Endothelial cell of hepatic sinusoid (primary cell): ENCODE data around the gene TGIF1.
"Not testable (repeated sequence)": the region's sequence is repeated elsewhere in the genome, so short reads cannot be mapped to it uniquely, and the experiment has no call there.

Experiments used
- in situ Hi-C: cut with HindIII; loops from 2 replicates; pipeline ENCODE4 v1.10.0; 2017; ENCODE audit warnings: low sequenced_read_pairs

The TGIF1 gene

DNA sequence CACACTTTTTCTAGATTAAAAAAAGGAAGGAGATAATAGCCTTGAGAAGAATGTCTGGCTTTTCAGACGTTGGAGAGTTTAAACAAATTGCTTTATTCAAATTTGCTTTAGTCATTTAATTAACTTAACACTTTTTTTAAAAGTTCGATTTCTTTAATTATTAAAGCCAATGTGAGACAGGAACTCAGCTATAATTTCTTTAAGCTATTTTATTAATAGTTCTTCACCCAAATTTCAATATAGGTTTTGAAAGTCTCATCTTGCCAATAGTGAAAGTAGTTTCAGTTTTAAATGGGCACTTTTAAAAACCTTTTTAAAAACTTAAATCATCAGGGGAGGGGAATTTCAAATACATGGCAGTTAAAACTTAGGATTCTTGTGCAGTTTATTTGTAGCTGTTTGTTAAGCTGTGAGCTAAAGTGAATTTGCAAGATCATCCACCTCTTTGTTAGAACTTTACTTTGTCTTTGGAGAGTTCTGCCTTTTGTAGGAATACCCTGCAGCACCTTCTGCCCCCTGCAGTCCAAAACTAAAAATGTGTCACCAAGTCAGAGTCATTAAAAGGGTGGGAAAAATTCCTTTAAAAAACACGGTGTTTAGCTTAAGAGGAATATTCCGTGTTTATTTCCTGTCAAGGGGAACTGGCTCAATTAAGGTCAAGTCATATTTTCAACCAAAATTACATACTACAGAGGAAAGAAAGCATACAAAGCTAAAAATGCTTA is 4.6 kb downstream of the TGIF1 start:
- in situ Hi-C loops, result loop anchor here (5.0 kb wide), 4 partner anchors 62 to 213 kb away; partner anchors contain the start of gene MYL12B

DNA sequence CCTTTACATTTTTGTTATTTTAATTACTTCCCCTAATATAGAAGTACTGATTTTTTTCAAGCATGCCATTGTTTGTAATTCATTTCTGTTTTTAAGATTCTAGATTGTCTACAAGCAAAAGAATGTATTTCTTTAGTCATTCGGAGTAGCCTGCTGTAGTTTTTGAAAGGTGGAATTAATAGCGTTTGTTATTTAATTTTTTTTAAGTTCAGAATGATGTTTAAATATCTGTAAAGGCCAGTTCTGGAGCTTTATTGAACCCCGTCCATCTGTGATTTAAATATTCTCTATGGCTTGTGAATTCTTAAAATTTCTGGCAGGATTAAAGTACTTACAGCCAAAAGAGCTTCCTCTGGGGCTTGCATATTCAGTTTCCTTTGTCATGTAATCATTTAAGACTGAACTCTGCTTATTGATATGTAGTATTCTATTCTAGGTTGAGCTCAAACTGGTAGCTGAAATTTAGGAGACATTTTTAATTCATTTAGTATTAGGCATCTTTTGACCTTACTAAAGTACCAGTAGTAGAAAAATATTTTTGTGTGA is 5.2 kb downstream of the TGIF1 start:
- in situ Hi-C loops, result no loop called here

DNA sequence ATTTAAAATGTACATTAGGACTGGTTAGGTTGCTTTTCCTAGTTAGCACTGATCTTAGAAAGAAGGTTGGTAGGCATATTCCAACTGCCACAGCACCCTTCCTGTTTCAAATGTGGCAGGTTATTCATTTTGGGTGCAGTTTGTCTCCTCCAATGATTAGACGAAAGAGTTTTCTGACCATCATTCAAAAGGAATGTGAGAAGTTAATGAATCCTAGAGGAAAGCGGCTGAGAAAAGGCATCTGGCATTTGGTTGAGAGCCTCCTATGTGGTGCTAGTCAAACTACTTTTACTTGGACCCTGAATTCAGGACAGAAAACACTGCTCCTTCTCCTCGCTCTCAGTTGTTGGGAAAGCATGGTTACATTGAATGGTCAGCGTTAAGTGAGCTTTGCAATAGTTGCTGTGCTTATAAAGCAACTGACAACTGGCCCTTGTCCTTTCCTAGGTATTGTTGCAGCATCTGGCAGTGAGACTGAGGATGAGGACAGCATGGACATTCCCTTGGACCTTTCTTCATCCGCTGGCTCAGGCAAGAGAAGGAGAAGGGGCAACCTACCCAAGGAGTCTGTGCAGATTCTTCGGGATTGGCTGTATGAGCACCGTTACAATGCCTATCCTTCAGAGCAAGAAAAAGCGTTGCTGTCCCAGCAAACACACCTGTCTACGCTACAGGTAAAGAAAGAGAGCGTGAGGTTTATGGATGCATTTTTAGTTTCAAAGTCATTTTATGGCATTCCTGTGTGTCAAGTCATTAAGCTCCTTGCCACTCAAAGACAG is 6.1 kb downstream of the TGIF1 start:
- in situ Hi-C loops, result no loop called here

DNA sequence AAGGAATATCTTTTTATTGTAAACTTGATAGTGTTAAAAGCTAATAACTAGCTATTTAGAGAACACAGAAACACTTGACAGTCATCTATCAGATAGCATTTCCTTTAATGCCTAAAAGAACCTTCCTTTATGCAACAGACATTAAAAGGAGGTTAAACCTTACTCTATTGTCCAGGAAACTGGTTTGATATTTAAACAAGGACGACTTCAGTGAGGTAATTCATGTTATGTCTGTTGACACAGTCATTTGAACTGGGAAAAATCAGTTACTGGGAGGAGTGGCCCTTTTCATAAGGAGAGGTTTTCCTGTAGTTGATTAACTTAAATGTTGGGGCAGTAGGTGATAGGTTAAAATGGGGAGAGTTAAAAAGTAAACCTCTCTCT is 6.7 kb downstream of the TGIF1 start:
- in situ Hi-C loops, result no loop called here

DNA sequence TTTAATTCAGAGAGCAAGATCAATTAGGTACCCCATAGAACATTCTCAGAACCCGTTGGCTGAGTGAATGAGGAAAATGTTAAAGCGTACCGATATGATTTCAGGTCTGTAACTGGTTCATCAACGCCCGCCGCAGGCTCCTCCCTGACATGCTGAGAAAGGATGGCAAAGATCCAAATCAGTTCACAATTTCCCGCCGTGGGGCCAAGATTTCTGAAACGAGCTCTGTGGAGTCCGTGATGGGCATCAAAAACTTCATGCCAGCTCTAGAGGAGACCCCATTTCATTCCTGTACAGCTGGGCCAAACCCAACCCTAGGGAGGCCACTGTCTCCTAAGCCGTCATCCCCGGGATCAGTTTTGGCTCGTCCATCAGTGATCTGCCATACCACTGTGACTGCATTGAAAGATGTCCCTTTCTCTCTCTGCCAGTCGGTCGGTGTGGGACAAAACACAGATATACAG is 7.3 kb downstream of the TGIF1 start:
- in situ Hi-C loops, result no loop called here

DNA sequence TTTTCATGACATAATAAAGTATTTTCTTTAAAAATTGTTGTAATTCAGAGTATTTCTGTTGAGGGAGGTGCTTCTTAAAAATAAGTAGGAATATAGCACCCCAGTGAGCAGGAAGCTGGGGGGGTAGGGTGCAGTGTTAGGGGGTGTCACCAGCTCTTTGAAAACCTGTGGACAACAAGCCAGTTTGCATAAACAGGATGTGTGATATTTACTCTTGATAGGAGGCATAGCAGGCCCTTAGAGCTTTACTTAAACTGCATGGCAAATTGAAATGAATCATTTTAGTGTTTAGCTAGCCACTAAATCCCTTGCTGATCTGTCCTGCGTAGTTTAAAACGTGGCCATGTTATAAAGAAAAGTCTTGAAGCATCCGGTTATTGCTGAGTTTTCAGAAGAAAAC is 8.4 kb downstream of the TGIF1 start:
- in situ Hi-C loops, result no loop called here

DNA sequence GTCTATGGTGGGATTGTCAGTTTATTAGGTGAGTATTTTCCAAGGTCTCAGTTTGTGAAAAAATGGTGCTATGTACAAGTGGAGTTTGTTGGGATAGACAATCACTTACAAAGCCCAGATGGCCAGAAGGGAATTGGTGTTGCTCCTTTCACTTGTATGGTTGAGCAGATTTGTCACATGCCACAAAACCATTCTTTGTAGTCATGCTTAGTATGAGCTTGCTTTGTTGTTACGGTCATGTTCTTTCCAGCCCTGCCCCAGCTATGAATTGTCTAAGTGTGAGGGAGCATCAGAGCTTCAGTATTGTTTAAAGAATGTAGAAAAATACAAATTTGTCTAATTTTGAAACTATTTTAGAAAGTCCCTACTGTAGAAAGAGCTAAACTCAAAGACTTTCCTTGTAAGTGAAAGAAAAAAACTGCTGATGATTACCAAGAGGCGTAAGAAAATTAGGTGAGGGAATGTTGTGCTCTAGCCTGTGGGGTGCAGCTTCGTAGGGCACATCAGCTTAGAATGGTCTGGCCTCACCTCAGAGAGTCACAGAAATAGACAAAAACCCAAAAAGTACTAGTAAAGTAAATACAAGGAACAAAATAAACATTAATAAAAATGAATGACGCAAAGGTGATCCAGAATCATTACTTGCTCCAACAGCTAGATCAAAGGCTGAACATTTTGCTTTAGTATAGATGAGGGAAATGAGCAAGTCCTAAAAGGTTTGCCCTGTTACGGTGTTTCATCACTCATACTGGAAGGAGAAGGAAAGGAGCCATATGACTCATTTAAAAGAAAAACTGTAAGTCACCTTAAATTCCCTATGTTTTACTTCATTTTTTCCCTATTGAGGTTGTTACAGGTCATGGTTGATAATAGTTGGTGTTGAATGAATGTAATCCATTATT is 9.2 kb downstream of the TGIF1 start:
- in situ Hi-C loops, result no loop called here

DNA sequence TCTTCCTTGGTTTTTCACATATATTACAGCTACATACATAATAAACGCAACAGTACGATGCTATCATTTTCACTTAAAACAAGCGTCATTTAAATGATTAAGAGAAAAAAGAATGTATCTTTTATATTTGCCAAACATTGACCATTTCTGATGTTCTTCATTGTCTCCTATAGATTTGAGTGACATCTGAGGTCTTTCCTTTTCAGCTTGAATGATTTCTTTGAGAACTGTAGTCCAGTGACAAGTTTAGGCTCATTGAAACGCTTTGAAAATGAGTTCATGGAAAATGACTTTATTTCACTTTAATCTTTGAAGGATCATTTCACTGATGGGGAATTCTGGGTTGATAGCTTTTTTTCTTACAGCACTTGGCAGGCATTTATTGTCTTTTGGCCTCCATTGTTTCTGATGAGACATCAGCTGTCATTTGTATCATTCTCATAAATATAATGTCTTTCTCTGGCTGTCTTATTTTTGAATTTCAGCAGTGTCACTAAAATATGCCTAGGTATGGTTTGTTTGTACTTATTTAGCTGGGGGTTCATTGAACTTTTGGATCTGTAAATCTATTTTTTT is 10.9 kb downstream of the TGIF1 start:
- in situ Hi-C loops, result no loop called here

DNA sequence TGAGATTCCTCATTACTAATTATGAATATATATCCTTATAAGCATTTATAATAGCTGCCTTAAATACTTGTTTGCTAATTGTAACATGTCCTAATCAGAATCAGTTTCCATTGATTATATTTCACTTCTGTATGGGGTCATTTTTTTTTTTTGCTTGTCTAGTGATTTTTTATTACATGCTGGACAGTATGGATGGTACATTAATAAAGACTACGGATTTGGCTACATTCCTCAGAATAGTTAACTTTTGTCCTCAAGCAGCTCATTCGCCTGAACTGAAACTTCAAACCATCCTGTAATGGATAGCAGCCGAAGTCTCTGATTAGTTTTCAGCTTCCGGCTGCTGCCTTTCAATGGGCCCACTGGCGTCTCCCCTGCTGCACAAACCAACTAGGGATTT is 11.7 kb downstream of the TGIF1 start:
- in situ Hi-C loops, result no loop called here

DNA sequence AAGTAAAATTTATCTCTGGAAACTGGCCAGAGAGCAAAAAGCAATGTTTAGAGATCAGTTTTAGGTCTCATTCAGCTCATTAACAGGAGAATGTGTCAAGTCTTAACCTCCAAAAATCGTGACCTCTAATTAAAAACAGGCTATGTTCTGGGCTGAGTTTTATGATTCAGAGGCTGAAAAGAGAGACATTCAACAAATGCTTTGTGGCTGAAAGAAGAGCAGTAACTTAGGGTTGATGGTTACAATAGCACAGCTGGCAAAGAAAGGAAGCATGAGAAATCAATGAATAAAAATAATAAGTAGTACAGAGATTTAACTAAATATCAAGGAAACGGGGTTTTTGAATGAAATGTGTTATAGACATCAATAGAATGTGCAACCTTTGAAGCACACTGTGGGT is 13.1 kb downstream of the TGIF1 start:
- in situ Hi-C loops, result no loop called here

DNA sequence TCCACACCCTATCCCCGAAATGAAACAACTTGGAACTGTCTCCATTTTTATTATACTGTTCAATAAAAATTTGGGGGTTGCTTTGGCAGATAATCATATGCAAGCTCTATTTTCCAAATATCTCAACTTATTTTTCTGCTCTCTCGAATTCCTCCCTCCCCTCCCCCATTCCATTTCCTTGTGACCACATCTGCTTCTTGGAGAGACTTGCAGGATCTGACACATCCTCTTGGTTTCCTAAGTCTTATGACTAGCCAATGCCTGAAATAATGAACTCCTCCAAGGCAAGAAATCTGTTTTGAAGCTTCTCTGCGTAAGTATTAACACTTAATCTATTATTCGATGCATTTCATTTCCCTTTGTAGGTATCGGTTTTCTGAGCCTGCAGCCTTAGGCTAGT is 16.1 kb downstream of the TGIF1 start:
- in situ Hi-C loops, result no loop called here

DNA sequence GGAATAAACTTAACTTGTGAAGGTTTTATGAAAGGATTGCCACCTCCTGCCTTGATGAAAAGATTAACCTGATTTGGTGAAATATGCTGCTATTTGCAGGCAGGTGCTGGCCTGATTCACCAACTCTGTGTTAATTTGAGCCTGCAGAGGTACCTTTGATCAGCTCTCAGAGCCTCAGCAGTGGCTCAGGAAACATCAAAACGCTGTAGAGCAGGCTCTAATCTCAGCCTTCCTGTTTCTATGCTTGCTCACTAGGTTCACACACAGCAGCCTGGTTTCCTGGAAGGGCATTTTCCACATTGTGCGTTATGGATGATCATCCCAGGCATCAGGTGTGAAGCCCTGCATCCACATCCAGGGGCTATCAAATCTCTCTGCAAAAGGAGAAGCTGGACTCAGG is 16.9 kb downstream of the TGIF1 start:
- in situ Hi-C loops, result no loop called here

DNA sequence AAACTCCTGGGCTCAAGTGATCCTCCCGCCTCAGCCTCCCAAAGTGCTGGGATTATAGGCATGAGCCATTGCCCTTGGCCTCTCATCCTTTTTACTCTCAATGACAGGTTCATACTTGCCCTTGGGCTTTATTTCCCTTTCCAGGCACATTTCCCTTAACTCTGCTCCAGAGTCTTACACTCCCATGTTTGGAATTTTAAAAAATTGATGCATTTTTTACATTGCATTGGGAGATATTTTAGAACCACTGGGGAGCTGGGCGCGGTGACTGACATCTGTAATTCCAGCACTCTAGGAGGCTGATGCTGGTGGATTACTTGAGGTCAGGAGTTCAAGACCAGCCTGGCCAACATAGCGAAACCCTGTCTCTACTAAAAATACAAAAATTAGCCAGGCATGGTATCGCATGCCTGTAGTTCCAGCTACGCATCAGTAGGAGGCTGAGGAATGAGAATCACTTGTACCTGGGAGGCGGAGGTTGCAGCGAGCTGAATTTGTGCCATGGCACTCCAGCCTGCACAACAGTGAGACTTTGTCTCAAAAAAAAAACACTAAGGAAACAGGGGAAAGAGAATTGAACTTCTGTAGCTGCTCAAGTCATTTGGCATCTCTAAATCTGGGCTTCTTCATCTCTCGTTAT is 18.2 kb downstream of the TGIF1 start:
- in situ Hi-C loops, result no loop called here

DNA sequence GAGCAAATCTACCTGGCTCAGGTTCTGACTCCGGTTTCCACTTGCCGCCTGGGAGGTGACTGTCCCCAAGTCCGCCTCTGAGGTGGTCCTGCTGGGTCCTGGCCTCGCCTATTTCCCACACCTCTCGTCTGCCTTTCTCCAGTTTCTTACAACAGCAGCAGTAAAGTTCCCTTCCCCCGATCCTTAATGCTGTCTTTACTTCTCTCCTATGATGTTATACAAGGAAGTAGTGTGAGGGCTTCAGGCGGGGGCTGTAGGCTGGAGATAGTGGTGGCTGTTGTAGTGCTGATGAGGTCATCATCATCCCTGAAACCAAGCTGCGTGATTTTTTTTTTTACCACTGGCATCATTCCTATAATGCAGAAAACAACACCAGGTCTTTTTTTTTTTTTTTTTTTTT is 18.9 kb downstream of the TGIF1 start:
- in situ Hi-C loops, result no loop called here

DNA sequence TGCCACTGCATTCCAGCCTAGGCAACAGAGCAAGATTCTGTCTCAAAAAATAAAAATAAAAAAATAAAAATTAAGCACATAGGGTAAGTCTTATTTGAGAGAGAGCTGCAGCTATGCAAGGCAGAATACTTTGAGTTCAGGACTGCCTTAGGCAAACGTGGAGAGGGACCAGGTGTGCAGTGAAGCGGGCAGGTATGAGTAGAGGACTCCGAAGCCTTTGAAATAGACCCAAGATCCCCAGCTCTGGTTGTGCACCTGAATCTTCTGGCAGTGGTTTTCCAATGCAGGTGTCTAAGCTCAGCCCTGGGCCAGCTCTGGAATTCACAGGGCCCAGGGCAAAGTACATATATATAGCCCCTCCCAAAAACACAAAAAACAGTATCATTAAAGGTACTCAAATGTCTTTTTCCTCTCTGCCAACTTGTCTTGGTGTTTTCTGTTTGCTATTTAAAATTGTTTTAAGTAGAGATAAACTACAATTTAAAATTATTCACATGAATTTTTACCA is 21.2 kb downstream of the TGIF1 start:
- in situ Hi-C loops, result no loop called here

DNA sequence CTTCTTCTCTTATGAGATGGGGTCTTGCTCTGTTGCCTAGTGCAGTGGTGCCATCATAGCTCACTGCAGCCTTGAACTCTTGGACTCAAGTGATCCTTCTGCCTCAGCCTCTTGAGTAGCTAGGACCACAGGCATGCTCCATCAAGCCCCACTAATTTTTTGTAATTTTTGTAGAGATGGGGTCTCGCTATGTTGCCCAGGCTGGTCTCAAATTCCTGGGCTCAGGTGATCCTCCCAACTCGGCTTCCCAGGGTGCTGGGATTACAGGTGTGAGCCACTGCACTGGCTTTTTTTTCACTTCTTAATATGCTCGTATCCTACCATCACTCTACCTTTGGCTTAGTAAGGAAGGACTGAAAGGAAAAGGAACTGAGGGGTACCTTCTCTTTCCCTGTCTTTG is 22.1 kb downstream of the TGIF1 start:
- in situ Hi-C loops, result not testable (repeated sequence)

DNA sequence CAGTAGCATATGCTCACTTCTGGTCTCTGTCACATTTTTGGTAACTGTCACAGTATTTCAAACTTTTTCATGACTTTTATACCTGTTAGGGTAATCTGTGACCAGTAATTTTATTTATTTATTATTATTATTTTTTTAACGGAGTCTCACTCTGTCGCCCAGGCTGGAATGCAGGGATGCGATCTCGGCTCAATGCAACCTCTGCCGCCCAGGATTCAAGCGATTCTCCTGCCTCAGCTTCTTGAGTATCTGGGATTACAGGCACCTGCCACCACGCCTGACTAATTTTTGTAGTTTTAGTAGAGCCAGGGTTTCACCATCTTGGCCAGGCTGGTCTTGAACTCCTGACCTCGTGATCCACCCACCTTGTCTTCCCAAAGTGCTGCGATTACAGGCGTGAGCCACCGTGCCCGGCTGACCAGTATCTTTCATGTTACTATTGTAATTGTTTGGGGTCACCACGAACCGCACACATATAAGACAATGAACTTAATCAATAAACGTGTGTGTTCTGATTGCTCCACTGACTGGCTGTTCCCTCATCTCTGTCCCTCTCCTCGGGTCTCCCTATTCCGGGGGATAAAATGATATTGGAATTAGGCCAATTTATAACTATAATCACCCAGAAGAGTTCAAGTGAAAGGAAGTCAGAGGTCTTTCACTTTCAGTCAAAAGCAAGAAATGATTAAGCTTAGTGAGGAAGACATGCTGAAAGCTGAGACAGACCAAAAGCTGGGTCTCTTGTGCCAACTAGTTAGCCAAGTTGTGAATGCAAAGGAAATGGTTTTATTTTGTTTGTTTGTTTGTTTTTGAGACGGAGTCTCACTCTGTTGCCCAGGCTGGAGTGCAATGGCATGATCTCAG is 22.9 kb downstream of the TGIF1 start:
- in situ Hi-C loops, result no loop called here

DNA sequence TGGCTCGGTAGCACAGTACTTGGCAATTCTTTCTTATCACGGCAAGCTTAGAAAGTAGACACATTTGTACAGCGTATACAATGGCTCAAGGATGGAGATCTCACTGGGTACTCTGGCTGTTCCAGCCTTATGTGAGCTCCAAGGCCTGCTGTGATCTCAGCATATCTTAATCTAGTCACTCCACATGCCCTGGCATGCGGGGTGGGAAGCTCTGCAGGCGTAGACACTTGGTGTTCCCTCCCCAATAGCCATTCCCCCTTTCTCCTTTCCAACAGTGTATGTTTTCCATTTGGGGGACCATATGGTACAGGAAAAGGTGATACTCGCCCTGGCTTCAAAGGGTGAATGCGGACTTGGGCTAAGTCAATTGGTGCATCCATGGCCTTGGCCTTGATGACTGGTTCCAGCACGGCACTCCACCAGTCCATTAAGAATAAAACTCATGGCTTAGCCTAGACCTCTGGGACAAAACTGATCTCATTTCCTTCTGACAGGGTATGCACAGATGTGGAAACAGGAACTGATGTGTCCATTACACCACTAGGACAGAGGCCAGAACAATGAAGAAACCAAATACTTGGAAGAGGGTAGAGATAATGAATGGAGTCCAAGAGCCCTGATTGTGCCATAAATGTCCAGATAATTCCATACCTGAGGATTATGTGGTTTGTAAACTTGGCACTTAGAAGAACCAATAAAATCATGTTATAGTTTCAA is 28.4 kb downstream of the TGIF1 start:
- in situ Hi-C loops, result loop anchor here (25.0 kb wide), 1 partner anchor 509 kb away; no protein-coding TSS in a partner anchor
